H9 (cell line): ENCODE results near the gene VRK3. TPM values are rescaled to one million over a fixed set of nuclear protein-coding genes. Genes with fewer than 3 reads are reported as not detected.

Experiments
- DNase-seq: peaks from one replicate; pipeline ENCODE4 v3.0.0-alpha.2; 2017
- H2AFZ ChIP-seq: one replicate; pipeline ENCODE4 v1.6.1; 2013; ENCODE audit warnings: mild to moderate bottlenecking, low read length, control low read depth, moderate library complexity
- H2AK5ac ChIP-seq: 2 replicates; pipeline ENCODE4 v1.6.1; 2013; ENCODE audit warnings: low read length, control low read depth, mixed read lengths; ENCODE audit not compliant: insufficient read length
- H2BK120ac ChIP-seq: one replicate; pipeline ENCODE4 v1.6.1; 2013; ENCODE audit warnings: low read depth, mild to moderate bottlenecking, low read length, control low read depth, inconsistent platforms; ENCODE audit not compliant: poor library complexity, severe bottlenecking
- H2BK12ac ChIP-seq: 2 replicates; pipeline ENCODE4 v1.6.1; 2013; ENCODE audit warnings: low read length, control low read depth, mixed read lengths, low read depth; ENCODE audit not compliant: insufficient read length
- H2BK15ac ChIP-seq: 2 replicates; pipeline ENCODE4 v1.6.1; 2013; ENCODE audit warnings: low read depth, low read length, control low read depth
- H2BK20ac ChIP-seq: one replicate; pipeline ENCODE4 v1.6.1; 2013; ENCODE audit warnings: low read depth, mild to moderate bottlenecking, low read length, control low read depth, inconsistent platforms; ENCODE audit not compliant: poor library complexity, severe bottlenecking
- H2BK5ac ChIP-seq: 2 replicates; pipeline ENCODE4 v1.6.1; 2013; ENCODE audit warnings: low read length, control low read depth, mixed read lengths; ENCODE audit not compliant: insufficient read length
- H3K14ac ChIP-seq: 2 replicates; pipeline ENCODE4 v1.6.1; 2013; ENCODE audit warnings: low read length, control low read depth; ENCODE audit not compliant: insufficient read depth
- H3K18ac ChIP-seq: 2 replicates; pipeline ENCODE4 v1.6.1; 2013; ENCODE audit warnings: low read depth, mild to moderate bottlenecking, mixed read lengths, low read length, control low read depth; ENCODE audit not compliant: insufficient read length
- H3K23ac ChIP-seq: 2 replicates; pipeline ENCODE4 v1.6.1; 2013; ENCODE audit warnings: low read length, control low read depth, mixed read lengths, low read depth; ENCODE audit not compliant: insufficient read length
- H3K23me2 ChIP-seq: 2 replicates; pipeline ENCODE4 v1.6.1; 2013; ENCODE audit warnings: low read depth, mild to moderate bottlenecking, mixed read lengths, low read length, control low read depth; ENCODE audit not compliant: insufficient read length, poor library complexity, severe bottlenecking
- H3K27ac ChIP-seq: 2 replicates; pipeline ENCODE4 v1.5.1; 2013; ENCODE audit warnings: low read length, control low read depth, mixed read lengths, low read depth; ENCODE audit not compliant: insufficient read length
- H3K27me3 ChIP-seq: 2 replicates; pipeline ENCODE4 v1.6.1; 2013; ENCODE audit warnings: low read length, control low read depth, inconsistent platforms; ENCODE audit not compliant: insufficient read depth
- H3K4ac ChIP-seq: 2 replicates; pipeline ENCODE4 v1.6.1; 2013; ENCODE audit warnings: low read depth, mild to moderate bottlenecking, control low read depth, inconsistent platforms, low read length, moderate library complexity
- H3K4me1 ChIP-seq: 2 replicates; pipeline ENCODE4 v1.6.1; 2013; ENCODE audit warnings: low read length, control low read depth, inconsistent platforms; ENCODE audit not compliant: insufficient read depth
- H3K4me2 ChIP-seq: 2 replicates; pipeline ENCODE4 v1.6.1; 2013; ENCODE audit warnings: low read length, control low read depth, mixed read lengths; ENCODE audit not compliant: insufficient read length, insufficient read depth
- H3K56ac ChIP-seq: 2 replicates; pipeline ENCODE4 v1.6.1; 2013; ENCODE audit warnings: low read depth, mild to moderate bottlenecking, mixed read lengths, low read length, control low read depth; ENCODE audit not compliant: insufficient read length
- H3K79me1 ChIP-seq: 2 replicates; pipeline ENCODE4 v1.6.1; 2013; ENCODE audit warnings: low read depth, mild to moderate bottlenecking, moderate library complexity, low read length, control low read depth, inconsistent platforms; ENCODE audit not compliant: insufficient read depth, poor library complexity, severe bottlenecking
- H3K79me2 ChIP-seq: 2 replicates; pipeline ENCODE4 v1.6.1; 2013; ENCODE audit warnings: low read length, control low read depth, inconsistent platforms; ENCODE audit not compliant: insufficient read depth
- H3K9ac ChIP-seq: 2 replicates; pipeline ENCODE4 v1.6.1; 2013; ENCODE audit warnings: low read length, control low read depth, mixed read lengths; ENCODE audit not compliant: insufficient read length; ENCODE audit errors: extremely low read depth
- H3K9me3 ChIP-seq: one replicate; pipeline ENCODE4 v1.6.1; 2013; ENCODE audit warnings: low read depth, low read length, inconsistent platforms; ENCODE audit not compliant: control insufficient read depth
- H3T11ph ChIP-seq: one replicate; pipeline ENCODE4 v1.6.1; 2013; ENCODE audit warnings: mild to moderate bottlenecking, low read length, control low read depth, inconsistent platforms
- H4K20me1 ChIP-seq: one replicate; pipeline ENCODE4 v1.6.1; 2013; ENCODE audit not compliant: control insufficient read depth, insufficient read length, insufficient read depth
- H4K5ac ChIP-seq: 2 replicates; pipeline ENCODE4 v1.6.1; 2013; ENCODE audit warnings: low read depth, mild to moderate bottlenecking, mixed read lengths, low read length, control low read depth; ENCODE audit not compliant: insufficient read length
- H4K8ac ChIP-seq: replicated peaks from 2 replicates; pipeline ENCODE4 v1.6.1; 2013; ENCODE audit warnings: low read length, control low read depth, mixed read lengths, low read depth; ENCODE audit not compliant: insufficient read length
- H4K91ac ChIP-seq: 2 replicates; pipeline ENCODE4 v1.6.1; 2013; ENCODE audit warnings: low read depth, mild to moderate bottlenecking, moderate library complexity, mixed read lengths, low read length, control low read depth; ENCODE audit not compliant: insufficient read length
- H3K27ac Mint-ChIP-seq, 3 experiments: 2 replicates in 2 of 3; 3 replicates in 1 of 3; pipeline ENCODE4 v1.8.0; 2020 to 2021; ENCODE audit warnings: mixed read lengths in 3 of 3, mild to moderate bottlenecking in 1 of 3, moderate library complexity in 1 of 3
- H3K27me3 Mint-ChIP-seq: 2 replicates; pipeline ENCODE4 v1.8.0; 2021; ENCODE audit warnings: low read depth, mild to moderate bottlenecking, moderate library complexity, mixed read lengths
- H3K36me3 Mint-ChIP-seq, 3 experiments: 2 replicates in 2 of 3; 3 replicates in 1 of 3; pipeline ENCODE4 v1.8.0; 2020 to 2021; ENCODE audit warnings: low read depth in 3 of 3, mixed read lengths in 3 of 3; ENCODE audit not compliant: insufficient read depth in 1 of 3
- H3K4me1 Mint-ChIP-seq, 2 experiments: 2 replicates each; pipeline ENCODE4 v1.8.0; 2020; ENCODE audit warnings: mixed read lengths in 2 of 2
- H3K4me3 Mint-ChIP-seq, 2 experiments: 2 replicates in 1 of 2; 3 replicates in 1 of 2; pipeline ENCODE4 v1.8.0; 2020 to 2021; ENCODE audit warnings: mild to moderate bottlenecking in 2 of 2, mixed read lengths in 2 of 2, moderate library complexity in 1 of 2
- H3K9me3 Mint-ChIP-seq, 2 experiments: 2 replicates in 1 of 2; 3 replicates in 1 of 2; pipeline ENCODE4 v1.8.0; 2020; ENCODE audit warnings: mild to moderate bottlenecking in 2 of 2, mixed read lengths in 2 of 2, moderate library complexity in 1 of 2
- WGBS: extraction: QIAGEN DNeasy Blood & Tissue Kit; methylation state at CpG from one replicate; pipeline ENCODE4 v1.1.7; 2013; ENCODE audit warnings: missing lambda C conversion rate, low lambda C conversion rate, mixed read lengths; ENCODE audit not compliant: insufficient read length; ENCODE audit errors: extremely low coverage; 5-methylcytosine and 5-hydroxymethylcytosine counted together
- total RNA-seq: library from RNA; stranded (reverse); gene quantifications from 2 replicates; pipeline ENCODE4 v1.2.1, GENCODE V29; 2021
- TF ChIP-seq, protein P1 (sequence below): fragments of 200-600 bp; sonication (generic); conservative IDR thresholded peaks from 3 replicates; pipeline ENCODE4 v1.8.0; 2021; ENCODE audit warnings: antibody characterized with exemption, mild to moderate bottlenecking

Gene VRK3
- total RNA-seq, 1 experiment from 2014 or later, result 33.5 TPM

DNA sequence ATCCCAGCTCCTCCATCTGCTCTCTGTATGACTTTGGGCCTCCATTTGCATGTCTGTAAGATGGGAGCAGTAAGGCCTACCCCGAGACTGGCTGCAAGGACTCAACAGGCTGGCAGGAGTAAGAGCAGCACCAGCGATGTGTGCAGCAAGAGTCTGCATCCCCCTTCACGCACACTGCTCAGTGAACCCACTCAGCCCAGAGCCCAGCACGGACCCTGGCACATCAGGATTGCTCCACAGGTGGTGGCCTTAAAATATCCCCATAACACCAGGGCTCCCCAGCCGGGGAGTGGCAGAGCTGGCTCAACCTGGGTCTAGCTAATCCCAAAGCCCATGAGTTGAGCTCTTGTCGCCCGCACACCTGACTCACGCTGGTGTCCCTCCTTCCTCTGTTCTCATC, 23.4 kb downstream of the VRK3 start:
- Histone ChIP-seq H2AK5ac (no peak overlapping the region), H3K23me2 (no peaks in the 10 kb centered on the region), H4K91ac (no peak overlapping the region), H2BK12ac (no peak overlapping the region), H3K27ac (no peak overlapping the region), H3K56ac (no peak overlapping the region), H3K23ac (no peak overlapping the region), H3K79me2 (no peaks in the 10 kb centered on the region), H3K9me3 (no peaks in the 10 kb centered on the region), H2BK120ac (no peak overlapping the region), H3K14ac (no peak overlapping the region), H4K8ac (no peak overlapping the region), H3K18ac (no peak overlapping the region), H3K9ac (no peak overlapping the region), H3K4me2 (no peak overlapping the region), H3K27me3 (no peaks in the 10 kb centered on the region), H2BK15ac (no peak overlapping the region), H3K4me1 (no peaks in the 10 kb centered on the region), H3T11ph (no peak overlapping the region), H3K79me1 (no peaks in the 10 kb centered on the region), H2AFZ (no peak overlapping the region), H4K5ac (no peak overlapping the region), H2BK5ac (no peak overlapping the region), H3K4ac (no peak overlapping the region), H2BK20ac (no peak overlapping the region), H4K20me1 (no peaks in the 10 kb centered on the region)
- peaks cover 5 to 39% (median 27%) of the 10 kb centered on the region in 3 experiments for H3K36me3 Mint-ChIP-seq
- H3K4me1 Mint-ChIP-seq, result no peaks in the 10 kb centered on the region
- H3K4me3 Mint-ChIP-seq, result no peak overlapping the region
- WGBS, result no CpG with 5 or more reads among the region's 8 CpGs
- DNase-seq, result no peak
- H3K9me3 Mint-ChIP-seq, result no peaks in the 10 kb centered on the region
- no peaks in the 10 kb centered on the region for H3K27me3 Mint-ChIP-seq
- TF ChIP-seq, protein P1, sequence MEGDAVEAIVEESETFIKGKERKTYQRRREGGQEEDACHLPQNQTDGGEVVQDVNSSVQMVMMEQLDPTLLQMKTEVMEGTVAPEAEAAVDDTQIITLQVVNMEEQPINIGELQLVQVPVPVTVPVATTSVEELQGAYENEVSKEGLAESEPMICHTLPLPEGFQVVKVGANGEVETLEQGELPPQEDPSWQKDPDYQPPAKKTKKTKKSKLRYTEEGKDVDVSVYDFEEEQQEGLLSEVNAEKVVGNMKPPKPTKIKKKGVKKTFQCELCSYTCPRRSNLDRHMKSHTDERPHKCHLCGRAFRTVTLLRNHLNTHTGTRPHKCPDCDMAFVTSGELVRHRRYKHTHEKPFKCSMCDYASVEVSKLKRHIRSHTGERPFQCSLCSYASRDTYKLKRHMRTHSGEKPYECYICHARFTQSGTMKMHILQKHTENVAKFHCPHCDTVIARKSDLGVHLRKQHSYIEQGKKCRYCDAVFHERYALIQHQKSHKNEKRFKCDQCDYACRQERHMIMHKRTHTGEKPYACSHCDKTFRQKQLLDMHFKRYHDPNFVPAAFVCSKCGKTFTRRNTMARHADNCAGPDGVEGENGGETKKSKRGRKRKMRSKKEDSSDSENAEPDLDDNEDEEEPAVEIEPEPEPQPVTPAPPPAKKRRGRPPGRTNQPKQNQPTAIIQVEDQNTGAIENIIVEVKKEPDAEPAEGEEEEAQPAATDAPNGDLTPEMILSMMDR, result no peak
- H3K27ac Mint-ChIP-seq, result no peak overlapping the region
